NCI-H460 (cell line): Measurements from ENCODE around the gene ABHD16A. TPM values are rescaled to one million over a fixed set of nuclear protein-coding genes. Genes with fewer than 3 reads are reported as not detected.
A peak's percentile ranks its signal among the peaks of the same experiment; 100 is the strongest.

Source experiments
- DNase-seq: peaks from one replicate; pipeline ENCODE4 v3.0.0-alpha.2; 2016; ENCODE audit warnings: low read depth; ENCODE audit errors: extremely low read depth
- total RNA-seq: library from RNA; depleted of rRNA; stranded (reverse); fragments of >200 nt; shearing (Covaris generic); gene quantifications from 2 replicates; pipeline ENCODE4 v1.2.3, GENCODE V29; 2014

Gene ABHD16A
- total RNA-seq, 1 experiment from 2014 or later = 40.5 TPM

DNA sequence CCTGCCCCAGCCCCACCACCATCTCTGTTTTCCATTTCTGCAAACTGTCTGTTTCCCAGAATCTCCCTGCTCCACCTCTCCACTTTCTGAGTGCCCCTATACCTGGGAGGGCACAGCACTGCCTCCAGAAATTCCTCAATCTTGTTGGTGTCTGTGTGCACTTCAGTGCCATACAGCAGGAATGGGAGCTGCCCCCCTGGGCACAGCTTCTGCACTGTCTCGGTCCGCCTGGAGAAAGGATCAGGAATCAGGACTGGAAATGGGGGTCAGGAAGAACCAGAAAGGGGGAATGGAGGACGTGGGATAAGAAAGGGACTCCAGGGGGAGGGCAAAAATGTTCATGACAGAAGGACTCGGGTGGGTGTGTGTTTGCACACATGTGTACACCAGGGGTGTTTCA is 30.6 kb upstream of the ABHD16A start:
- no peak for DNase-seq

DNA sequence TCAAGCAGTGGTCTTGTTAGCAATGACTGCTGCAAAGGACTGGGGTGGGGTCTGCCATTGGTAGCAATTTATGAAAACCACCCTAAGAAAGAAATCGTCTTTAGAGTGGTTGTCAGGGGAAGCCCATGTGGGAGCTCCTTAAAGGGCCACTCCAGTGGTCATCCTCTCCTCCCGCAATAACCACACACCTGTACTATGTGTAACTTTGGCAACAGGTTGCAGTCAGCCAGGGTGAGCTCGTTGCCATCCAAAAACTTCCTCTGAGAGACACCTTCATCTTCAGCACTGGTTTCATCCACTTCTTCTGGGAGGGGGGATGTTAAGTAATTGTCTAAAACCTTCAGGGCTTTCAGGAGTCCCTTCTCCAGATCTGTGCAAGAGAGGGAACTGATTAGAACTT is 28.9 kb upstream of the ABHD16A start:
- DNase-seq = no peak

DNA sequence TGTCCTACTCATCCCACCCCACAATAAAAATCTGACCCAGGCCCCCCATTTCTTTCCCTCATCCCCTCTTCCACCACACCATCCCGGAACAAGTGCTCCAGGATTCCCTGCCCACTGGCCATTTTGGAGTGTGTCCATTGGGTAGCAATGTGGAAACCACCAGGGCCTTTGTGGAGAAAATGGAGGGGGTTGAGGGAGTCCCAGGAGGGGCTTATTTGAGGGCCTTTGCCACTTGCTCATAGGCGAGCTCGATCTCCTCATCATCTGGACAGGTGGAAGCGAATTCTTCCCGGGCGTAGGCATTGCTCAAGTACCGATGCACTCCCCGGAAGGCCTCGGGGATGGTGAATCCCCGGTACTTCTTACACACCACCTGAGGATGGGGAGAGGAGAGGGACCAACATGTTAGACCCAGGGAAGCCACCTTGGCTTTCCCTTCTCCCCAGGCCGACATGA is 27.5 kb upstream of the ABHD16A start:
- DNase-seq = no peak

DNA sequence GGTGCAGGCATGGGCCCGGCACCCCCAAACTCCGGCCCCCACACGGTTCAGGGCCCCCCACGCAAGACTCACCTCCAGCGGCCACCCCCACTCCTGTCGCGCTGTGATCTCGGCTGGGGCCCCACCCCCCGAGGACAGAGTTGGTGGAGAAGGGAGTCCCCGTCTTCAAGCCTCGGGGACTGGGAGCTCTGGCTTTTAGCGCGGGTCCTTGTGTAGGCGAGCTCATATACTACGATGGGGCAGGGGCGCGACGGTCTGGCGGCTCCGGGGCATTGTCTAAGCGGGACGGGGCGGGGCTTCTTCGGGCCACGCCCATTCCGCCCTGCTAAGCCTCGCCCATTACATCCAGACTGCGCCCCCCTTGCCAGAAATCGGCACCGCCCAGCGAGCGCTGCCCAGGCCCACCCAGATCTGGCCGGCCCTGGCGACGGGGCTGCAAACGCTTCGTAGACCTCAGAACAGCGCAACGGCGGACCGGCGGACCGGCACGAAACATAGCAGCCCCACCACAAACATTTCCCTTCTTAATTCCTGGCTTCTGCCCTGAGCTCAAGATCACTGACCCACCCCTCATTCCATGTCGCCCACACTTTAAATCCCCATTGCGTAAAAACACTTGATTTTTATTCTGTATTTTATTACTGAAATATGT is 27.0 kb upstream of the ABHD16A start:
- no peak for DNase-seq

DNA sequence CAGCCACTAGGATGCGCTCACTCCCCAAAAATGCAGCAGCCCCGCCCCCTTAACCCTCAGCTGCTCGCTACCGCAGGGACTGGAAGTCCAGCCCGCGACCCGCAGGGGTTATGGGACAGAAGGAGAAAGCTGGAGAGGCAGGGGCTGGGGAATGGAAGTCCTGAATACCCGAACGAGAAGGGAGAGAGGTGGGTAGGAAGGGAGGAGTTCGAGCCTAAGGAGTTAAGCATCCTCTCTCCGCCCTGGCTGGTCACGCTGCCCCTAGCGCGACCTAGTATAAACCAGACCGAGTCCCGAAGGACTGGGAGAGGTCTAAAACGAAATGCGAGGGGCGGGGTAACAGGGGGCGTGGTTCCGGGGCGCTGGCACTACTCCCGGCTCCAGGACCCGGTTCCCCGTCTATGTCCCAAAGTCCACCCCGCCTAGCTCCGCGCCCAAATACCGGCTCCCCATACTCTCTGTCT is 26.4 kb upstream of the ABHD16A start:
- peak; percentile 76 for DNase-seq

DNA sequence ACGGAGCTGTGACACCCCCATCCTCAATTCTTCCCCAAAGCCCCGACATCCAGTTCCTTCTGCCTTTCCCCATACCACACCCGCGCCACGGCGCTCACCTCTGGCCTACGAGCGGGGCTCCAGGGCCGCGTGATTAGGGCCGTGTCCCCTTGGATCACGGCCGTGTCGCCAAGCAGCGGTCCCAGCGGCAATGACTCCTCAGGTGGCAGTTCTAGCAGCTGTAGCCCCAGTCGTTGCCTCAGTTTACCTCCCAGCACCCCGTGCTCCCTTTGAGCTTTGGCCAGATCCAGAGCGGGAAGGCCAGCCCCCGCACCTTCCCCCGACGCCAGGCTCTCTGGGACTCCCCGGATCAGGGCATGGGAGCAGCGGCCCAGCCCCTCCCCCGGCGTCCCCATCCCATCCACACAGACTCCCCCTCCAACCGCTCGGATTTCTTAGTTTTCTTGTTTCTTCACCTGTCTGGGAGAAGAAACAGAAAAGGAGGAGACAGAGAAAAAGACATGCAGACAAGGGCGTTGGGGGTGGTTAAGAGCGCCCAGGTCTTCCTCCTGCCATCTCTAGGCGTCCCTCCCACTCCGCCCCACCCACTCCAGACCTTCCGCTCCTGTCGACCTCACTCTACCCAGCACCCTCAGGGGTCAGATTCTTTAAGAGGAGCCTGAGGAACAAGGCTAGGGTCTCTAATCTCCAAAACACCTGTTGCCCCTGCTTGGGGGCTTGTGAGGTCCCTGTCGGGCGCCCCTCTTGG is 25.8 kb upstream of the ABHD16A start, which contains the start of gene DDAH2:
TSS of gene DDAH2 (minus strand) at position 533 of the 748 bp plus-strand sequence. CDS start at position 395, 138 bp downstream.
- DNase-seq = no peak

GRCh38 chr6:31727717-31728671 is 24.9 kb upstream of the ABHD16A start:
- DNase-seq = no peak

GRCh38 chr6:31727034-31727716 is 24.1 kb upstream of the ABHD16A start:
- DNase-seq = no peak

- no peak for DNase-seq
These were observed 22.6 kb upstream of the ABHD16A start for GRCh38 chr6:31725502-31726350.

GRCh38 chr6:31723980-31724691 is 21.0 kb upstream of the ABHD16A start:
- no peak for DNase-seq

DNA sequence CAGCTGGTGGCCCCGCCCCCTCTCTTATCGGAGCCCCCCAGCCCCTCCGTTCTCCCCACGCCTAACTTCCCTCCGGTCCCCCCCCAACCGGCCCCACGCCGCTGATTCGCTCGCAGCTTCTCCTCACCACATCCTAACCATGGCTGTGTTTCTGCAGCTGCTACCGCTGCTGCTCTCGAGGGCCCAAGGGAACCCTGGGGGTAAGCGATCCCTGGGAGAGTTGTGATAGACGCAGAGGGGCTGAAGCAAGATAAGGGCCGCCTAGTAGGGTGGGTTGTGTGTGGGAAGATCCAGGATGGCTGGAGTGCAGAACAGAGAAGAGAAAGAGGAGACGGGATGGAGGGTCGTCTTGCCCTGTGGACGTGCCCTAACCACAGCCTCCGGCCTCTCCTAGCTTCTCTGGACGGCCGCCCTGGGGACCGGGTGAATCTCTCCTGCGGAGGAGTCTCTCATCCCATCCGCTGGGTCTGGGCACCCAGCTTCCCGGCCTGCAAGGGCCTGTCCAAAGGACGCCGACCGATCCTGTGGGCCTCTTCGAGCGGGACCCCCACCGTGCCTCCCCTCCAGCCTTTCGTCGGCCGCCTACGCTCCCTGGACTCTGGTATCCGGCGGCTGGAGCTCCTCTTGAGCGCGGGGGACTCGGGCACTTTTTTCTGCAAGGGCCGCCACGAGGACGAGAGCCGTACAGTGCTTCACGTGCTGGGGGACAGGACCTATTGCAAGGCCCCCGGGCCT is 20.3 kb upstream of the ABHD16A start, which contains the start of gene MPIG6B:
TSS of gene MPIG6B (plus strand) at position 129 of the 735 bp plus-strand sequence. CDS start at position 140, 11 bp downstream.
- no peak for DNase-seq

DNA sequence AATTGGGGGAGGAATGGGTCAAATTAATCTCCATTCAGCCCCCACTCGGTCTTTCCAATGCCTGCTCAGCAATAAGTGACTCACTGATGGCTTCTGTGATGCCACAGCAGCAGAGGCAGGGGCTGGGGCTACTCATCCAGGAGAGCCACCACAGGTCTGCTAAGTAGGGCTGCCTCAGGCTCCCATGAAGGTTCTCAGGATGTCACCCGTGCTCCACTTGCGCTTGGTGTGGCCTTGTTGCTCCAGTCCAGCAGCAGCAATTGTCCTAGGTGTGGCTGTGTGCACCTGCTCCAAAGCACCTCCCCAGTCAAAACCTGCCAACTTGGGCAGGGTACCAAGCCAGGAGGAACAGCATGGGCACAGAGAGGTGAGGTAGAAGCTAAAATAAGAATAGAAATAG is 19.0 kb upstream of the ABHD16A start:
- no peak for DNase-seq

DNA sequence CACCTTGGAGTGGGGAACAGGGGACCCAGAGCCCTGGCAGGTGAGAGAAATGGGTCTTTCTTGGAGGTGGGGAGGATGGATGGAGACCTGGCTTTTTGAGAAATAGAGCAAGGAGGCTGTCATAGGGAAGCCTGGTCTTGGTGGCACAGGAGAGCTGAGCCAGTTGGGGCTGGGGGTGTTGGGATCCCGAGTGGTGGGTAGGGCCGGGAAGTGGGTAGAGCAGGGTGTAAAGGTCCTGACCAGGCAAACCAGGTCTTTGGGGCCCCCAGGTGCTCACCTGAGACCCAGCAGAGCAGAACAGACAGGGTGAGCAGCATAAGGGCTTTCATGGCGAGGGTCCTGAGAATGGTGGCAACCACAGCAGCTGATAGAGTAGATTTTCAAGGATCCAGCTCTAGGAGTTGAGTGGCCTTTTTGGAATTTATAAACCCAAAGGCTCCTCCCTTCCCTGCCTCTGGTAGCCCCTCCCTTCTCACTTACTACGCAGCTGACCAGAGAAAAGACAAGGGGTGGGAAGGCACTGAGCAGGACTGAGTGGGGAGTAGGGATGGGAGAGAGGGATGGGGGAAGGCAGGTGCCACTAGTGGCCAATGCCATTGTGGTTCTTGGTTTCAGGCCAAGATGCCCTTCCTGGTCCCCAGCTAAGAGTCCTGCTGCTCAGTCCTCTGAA is 18.4 kb upstream of the ABHD16A start, which contains the start of gene LY6G6C:
TSS of gene LY6G6C (minus strand) at position 396 of the 670 bp plus-strand sequence. CDS start at position 329, 67 bp downstream.
- DNase-seq = no peak

DNA sequence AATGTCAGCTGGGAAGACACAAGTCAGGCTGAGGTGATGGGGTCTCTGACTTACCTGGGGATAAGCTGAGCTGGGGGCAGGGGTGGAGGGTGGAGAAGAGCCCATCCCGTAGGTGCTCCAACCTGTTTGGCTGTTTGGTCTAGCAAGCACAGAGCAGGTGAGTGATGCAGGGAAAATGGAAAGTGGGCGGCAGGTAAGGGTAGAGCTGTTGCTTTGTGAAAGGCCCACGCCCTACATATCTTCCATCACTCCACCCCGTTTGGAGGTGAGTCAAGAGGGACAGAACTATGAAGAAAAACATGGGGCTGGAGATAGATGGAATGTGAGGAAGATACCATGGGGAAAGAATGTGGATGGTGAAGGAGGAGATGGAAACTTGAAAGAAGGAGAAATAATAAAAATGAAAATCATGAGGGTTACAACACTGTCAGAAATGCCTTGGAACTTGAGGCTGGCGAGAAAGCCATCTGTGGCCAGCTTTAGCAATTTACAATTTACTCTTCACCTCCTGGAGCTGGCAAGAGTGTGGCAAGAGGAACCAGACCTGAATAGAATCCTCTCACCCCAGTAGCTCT is 17.2 kb upstream of the ABHD16A start:
- no peak for DNase-seq

- DNase-seq = no peak
These were observed 15.9 kb upstream of the ABHD16A start for GRCh38 chr6:31719001-31719400.

GRCh38 chr6:31718265-31718664 is 15.1 kb upstream of the ABHD16A start:
- no peak for DNase-seq
